H1 (cell line): Measurements from ENCODE around the gene CPA2. TPM values are rescaled to one million over a fixed set of nuclear protein-coding genes. Genes with fewer than 3 reads are reported as not detected.

ENCODE experiments used
- CTCF ChIA-PET: fragments of 300-600 bp; sonication (Branson Sonifier 250); formaldehyde crosslinking; loops from one replicate; lab custom pipeline; 2021; ENCODE audit not compliant: partially characterized antibody; lab: Charles Lee
- POLR2A ChIA-PET: fragments of 300-600 bp; sonication (Branson Sonifier 250); formaldehyde crosslinking; loops from one replicate; lab custom pipeline; 2021; ENCODE audit warnings: inconsistent platforms; ENCODE audit not compliant: partially characterized antibody; lab: Charles Lee
- DNase-seq, 2 experiments: peaks; one replicate each; pipeline versions ENCODE4 v3.0.0 to v3.0.0-alpha.2; 2010 to 2022; ENCODE audit warnings: low spot score in 2 of 2, low read depth in 1 of 2, mixed read lengths in 1 of 2
- FAIRE-seq: peaks from 2 replicates; lab custom pipeline; 2011; peaks lifted over from hg19 to GRCh38; lab: Jason Lieb, UNC
- H2AFZ ChIP-seq: 2 replicates; pipeline ENCODE4 v1.8.1; 2012; ENCODE audit warnings: low read length, inconsistent platforms
- H2AK5ac ChIP-seq: 2 replicates; pipeline ENCODE4 v1.6.1; 2013; ENCODE audit warnings: low read depth, low read length
- H2BK120ac ChIP-seq: replicated peaks from 2 replicates; pipeline ENCODE3; 2013; ENCODE audit warnings: low read depth, low read length, inconsistent platforms
- H2BK12ac ChIP-seq: 2 replicates; pipeline ENCODE4 v1.6.1; 2013; ENCODE audit warnings: low read depth, low read length
- H2BK15ac ChIP-seq: 2 replicates; pipeline ENCODE4 v1.6.1; 2013; ENCODE audit warnings: low read length
- H2BK20ac ChIP-seq: 2 replicates; pipeline ENCODE4 v1.6.1; 2013; ENCODE audit warnings: low read length
- H2BK5ac ChIP-seq: 2 replicates; pipeline ENCODE4 v1.6.1; 2013; ENCODE audit warnings: low read depth, low read length
- H3K14ac ChIP-seq: 2 replicates; pipeline ENCODE4 v1.6.1; 2013; ENCODE audit warnings: inconsistent platforms; ENCODE audit not compliant: insufficient read length
- H3K18ac ChIP-seq: 2 replicates; pipeline ENCODE4 v1.6.1; 2013; ENCODE audit warnings: low read length; ENCODE audit errors: extremely low read depth
- H3K23ac ChIP-seq: 2 replicates; pipeline ENCODE4 v1.6.1; 2013; ENCODE audit warnings: inconsistent platforms; ENCODE audit not compliant: insufficient read length
- H3K23me2 ChIP-seq: 2 replicates; pipeline ENCODE4 v1.6.1; 2013; ENCODE audit warnings: low read depth, low read length
- H3K27ac ChIP-seq: 2 replicates; pipeline ENCODE4 v1.6.1; 2011; ENCODE audit warnings: low read depth, low read length, inconsistent platforms
- H3K27me3 ChIP-seq, 4 experiments: replicated peaks in 1 of 4; 1 replicate in 1 of 4; 2 replicates in 3 of 4; pipeline versions ENCODE4 v1.6.1 to v1.8.1; 2011 to 2013; ENCODE audit warnings: low read length in 3 of 4, mild to moderate bottlenecking in 3 of 4, inconsistent platforms in 2 of 4, mixed read lengths in 2 of 4, moderate library complexity in 1 of 4; ENCODE audit not compliant: control insufficient read depth in 3 of 4, insufficient read depth in 3 of 4; ENCODE audit errors: extremely low read depth in 1 of 4
- H3K36me3 ChIP-seq, 4 experiments: 2 replicates each; pipeline versions ENCODE4 v1.6.1 to v1.8.1; 2011 to 2013; ENCODE audit warnings: mild to moderate bottlenecking in 4 of 4, low read length in 3 of 4, moderate library complexity in 2 of 4, control low read depth in 1 of 4, inconsistent platforms in 1 of 4; ENCODE audit not compliant: insufficient read depth in 4 of 4, control insufficient read depth in 2 of 4
- H3K4ac ChIP-seq: replicated peaks from 2 replicates; pipeline ENCODE3; 2013; ENCODE audit warnings: low read length, low read depth, mixed read lengths, inconsistent platforms; ENCODE audit not compliant: insufficient read length
- H3K4me1 ChIP-seq, 4 experiments: replicated peaks in 1 of 4; 1 replicate in 1 of 4; 2 replicates in 3 of 4; pipeline versions ENCODE4 v1.6.1 to v1.8.1; 2011 to 2013; ENCODE audit warnings: low read length in 3 of 4, inconsistent platforms in 2 of 4, mixed read lengths in 1 of 4; ENCODE audit not compliant: insufficient read depth in 4 of 4, control insufficient read depth in 3 of 4
- H3K4me2 ChIP-seq, 2 experiments: 2 replicates each; pipeline versions ENCODE4 v1.6.1 to v1.8.1; 2011 to 2013; ENCODE audit warnings: low read depth in 2 of 2, low read length in 2 of 2, control low read depth in 1 of 2, inconsistent platforms in 1 of 2, mild to moderate bottlenecking in 1 of 2; ENCODE audit not compliant: insufficient read depth in 1 of 2
- H3K4me3 ChIP-seq, 4 experiments: fragments of 200-600, 300-600 bp in 1 of 4; sonication (generic), shearing (Covaris generic), sonication (Bioruptor Twin) in 1 of 4; 2 replicates each; pipeline versions ENCODE4 v1.5.1 to v1.8.1; 2011 to 2016; ENCODE audit warnings: low read length in 4 of 4, low read depth in 3 of 4, control low read depth in 2 of 4, inconsistent platforms in 2 of 4, mild to moderate bottlenecking in 2 of 4, mixed read lengths in 1 of 4, moderate library complexity in 1 of 4; ENCODE audit not compliant: insufficient read depth in 2 of 4; ENCODE audit errors: extremely low read depth in 1 of 4
- H3K56ac ChIP-seq: replicated peaks from 2 replicates; pipeline ENCODE3; 2013; ENCODE audit warnings: low read depth, mild to moderate bottlenecking, mixed read lengths, low read length, inconsistent platforms; ENCODE audit not compliant: insufficient read length
- H3K79me1 ChIP-seq: 2 replicates; pipeline ENCODE4 v1.6.1; 2013; ENCODE audit warnings: low read depth, low read length, control low read depth
- H3K79me2 ChIP-seq, 2 experiments: 2 replicates each; pipeline versions ENCODE4 v1.6.1 to v1.8.1; 2012 to 2013; ENCODE audit warnings: low read length in 2 of 2, mild to moderate bottlenecking in 2 of 2, inconsistent platforms in 1 of 2; ENCODE audit not compliant: insufficient read depth in 2 of 2, control insufficient read depth in 1 of 2
- H3K9ac ChIP-seq, 4 experiments: replicated peaks in 1 of 4; 1 replicate in 1 of 4; 2 replicates in 3 of 4; pipeline versions ENCODE4 v1.6.1 to v1.8.1; 2011 to 2013; ENCODE audit warnings: low read depth in 3 of 4, low read length in 3 of 4, control low read depth in 2 of 4, mild to moderate bottlenecking in 2 of 4, moderate library complexity in 2 of 4, inconsistent platforms in 1 of 4; ENCODE audit errors: extremely low read depth in 1 of 4
- H3K9me3 ChIP-seq, 2 experiments: 2 replicates each; pipeline versions ENCODE4 v1.6.1 to v1.8.1; 2012 to 2013; ENCODE audit warnings: mild to moderate bottlenecking in 2 of 2, moderate library complexity in 2 of 2, control low read depth in 1 of 2, inconsistent platforms in 1 of 2, low read depth in 1 of 2, low read length in 1 of 2, mixed read lengths in 1 of 2; ENCODE audit not compliant: insufficient read depth in 2 of 2
- H4K20me1 ChIP-seq, 2 experiments: replicated peaks in 1 of 2; 2 replicates each; pipeline versions ENCODE3 to v1.8.1; 2011 to 2013; ENCODE audit warnings: inconsistent platforms in 2 of 2, low read length in 2 of 2, mild to moderate bottlenecking in 1 of 2; ENCODE audit not compliant: insufficient read depth in 2 of 2, control insufficient read depth in 1 of 2
- H4K5ac ChIP-seq: 2 replicates; pipeline ENCODE4 v1.6.1; 2013; ENCODE audit warnings: low read length, low read depth, mixed read lengths, inconsistent platforms; ENCODE audit not compliant: insufficient read length
- H4K8ac ChIP-seq: 2 replicates; pipeline ENCODE4 v1.8.0; 2013; ENCODE audit warnings: mild to moderate bottlenecking, moderate library complexity, low read length, inconsistent platforms; ENCODE audit not compliant: insufficient read depth; ENCODE audit errors: extremely low read depth
- H4K91ac ChIP-seq: replicated peaks from 2 replicates; pipeline ENCODE3; 2013; ENCODE audit warnings: low read length, mixed read lengths, inconsistent platforms; ENCODE audit not compliant: insufficient read length
- CTBP2 ChIP-seq: IDR thresholded peaks from 2 replicates; pipeline ENCODE4 v1.7.0; 2011; ENCODE audit warnings: borderline replicate concordance, mild to moderate bottlenecking, moderate library complexity, mixed read lengths, low read length; ENCODE audit not compliant: insufficient read depth, insufficient read length
- KDM5A ChIP-seq: fragments of 200-600 bp; IDR thresholded peaks from 2 replicates; pipeline ENCODE4 v1.7.1; 2012; ENCODE audit warnings: mild to moderate bottlenecking, low read length, inconsistent platforms, mixed read lengths
- NANOG ChIP-seq: IDR thresholded peaks from 2 replicates; pipeline ENCODE4 v1.6.1; 2011; ENCODE audit warnings: low read length, low read depth, mild to moderate bottlenecking, inconsistent platforms; ENCODE audit not compliant: insufficient read depth, poor library complexity, severe bottlenecking
- SIX5 ChIP-seq: IDR thresholded peaks from 2 replicates; pipeline ENCODE4 v1.6.1; 2011; ENCODE audit warnings: mild to moderate bottlenecking, low read depth, low read length
- SP4 ChIP-seq: IDR thresholded peaks from 2 replicates; pipeline ENCODE4 v1.6.1; 2012; ENCODE audit warnings: low read length, inconsistent platforms
- YY1 ChIP-seq: IDR thresholded peaks from 2 replicates; pipeline ENCODE4 v1.6.1; 2011; ENCODE audit warnings: low read depth, mild to moderate bottlenecking, low read length
- WGBS, 2 experiments: shearing (Covaris generic) in 1 of 2; methylation state at CpG; one replicate each; pipeline versions ENCODE4 v1.1.6 to v1.1.7; 2013 to 2015; ENCODE audit warnings: low lambda C conversion rate in 2 of 2, mixed read lengths in 2 of 2, inconsistent platforms in 1 of 2, low coverage in 1 of 2, missing lambda C conversion rate in 1 of 2; ENCODE audit not compliant: insufficient replicate concordance in 2 of 2, insufficient coverage in 1 of 2, insufficient read length in 1 of 2; ENCODE audit errors: extremely low coverage in 1 of 2, missing lambda C conversion rate in 1 of 2; 5-methylcytosine and 5-hydroxymethylcytosine counted together
- polyA plus RNA-seq, 7 experiments: library from polyadenylated mRNA; depleted of rRNA in 3 of 7; stranded (reverse) in 5 of 7; unstranded in 2 of 7; fragments of >200 nt in 5 of 7; fragments of 200-250 nt in 2 of 7; gene quantifications; 1 replicate in 5 of 7; 2 replicates in 1 of 7; 4 replicates in 1 of 7; pipeline versions ENCODE4 v1.2.1 to v1.2.3, GENCODE V29; 2011 to 2013; ENCODE audit warnings: missing spikeins in 2 of 7, mixed read lengths in 2 of 7
- total RNA-seq: library from RNA; stranded (reverse); fragmentation: NEBNext Ultra II Directional; extraction: Animal tissue kit (Norgen Biotek cat#: 25700); gene quantifications from 2 replicates; pipeline ENCODE4 v1.2.1, GENCODE V29; 2021
- TF ChIP-seq, protein P1 (sequence below): IDR thresholded peaks from 2 replicates; pipeline ENCODE4 v1.6.1; 2011; ENCODE audit warnings: low read depth, mild to moderate bottlenecking, low read length; ENCODE audit not compliant: insufficient read depth

The CPA2 gene
- total and polyA plus RNA-seq, 2 of the 8 experiments (the other 6 are each of a cell fraction or from before 2014, with no cell fraction given) = 0.21 TPM; not detected in 1

GRCh38 chr7:130329681-130330080, 63.0 kb downstream of the CPA2 start:
- no peak overlapping the region for H3K14ac ChIP-seq
- WGBS, 2 experiments = 90% methylated on average over 3 of the region's 3 CpGs; no CpG with 5 or more reads in 1 of the 2 experiments
- H2AK5ac ChIP-seq = no peak overlapping the region
- no peak overlapping the region for H2AFZ ChIP-seq
- no peak overlapping the region for H3K4me2 ChIP-seq
- H3K56ac ChIP-seq = no peak overlapping the region
- H3K9ac ChIP-seq = no peak overlapping the region
- no peak for FAIRE-seq
- H3K79me1 ChIP-seq = no peaks in the 10 kb centered on the region
- no peaks in the 10 kb centered on the region for H3K9me3 ChIP-seq
- H3K4me1 ChIP-seq = peaks cover 0 to 2% (median 0%) of the 10 kb centered on the region in 4 experiments; a peak in 1 of 7 replicates
- no peaks in the 10 kb centered on the region for H3K36me3 ChIP-seq
- no peak overlapping the region for H3K18ac ChIP-seq
- DNase-seq = no peak
- H4K5ac ChIP-seq = no peak overlapping the region
- H2BK20ac ChIP-seq = no peak overlapping the region
- no peak overlapping the region for H3K4me3 ChIP-seq
- H2BK5ac ChIP-seq = no peak overlapping the region
- POLR2A ChIA-PET = no interaction called here
- no peak overlapping the region for H2BK12ac ChIP-seq
- H2BK120ac ChIP-seq = no peak overlapping the region
- TF ChIP-seq KDM5A = no peak
- no peak for TF ChIP-seq SIX5
- TF ChIP-seq, protein P1, sequence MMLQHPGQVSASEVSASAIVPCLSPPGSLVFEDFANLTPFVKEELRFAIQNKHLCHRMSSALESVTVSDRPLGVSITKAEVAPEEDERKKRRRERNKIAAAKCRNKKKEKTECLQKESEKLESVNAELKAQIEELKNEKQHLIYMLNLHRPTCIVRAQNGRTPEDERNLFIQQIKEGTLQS = no peak
- TF ChIP-seq YY1 = no peak
- TF ChIP-seq SP4 = no peak
- no peak for TF ChIP-seq NANOG
- TF ChIP-seq CTBP2 = no peak
- H3K4ac ChIP-seq = no peak overlapping the region
- H2BK15ac ChIP-seq = no peak overlapping the region
- H4K20me1 ChIP-seq = no peaks in the 10 kb centered on the region
- no peak overlapping the region for H4K8ac ChIP-seq
- H4K91ac ChIP-seq = no peak overlapping the region
- H3K27ac ChIP-seq = no peak overlapping the region
- H3K23ac ChIP-seq = no peak overlapping the region
- H3K27me3 ChIP-seq = no peaks in the 10 kb centered on the region
- H3K79me2 ChIP-seq = no peaks in the 10 kb centered on the region
- H3K23me2 ChIP-seq = no peaks in the 10 kb centered on the region
- CTCF ChIA-PET = interaction anchor here (0.7 to 1.2 kb wide), 3 partner anchors 10 to 52 kb away, joined by 3 to 4 read pairs (median 3); partner anchors contain the start of gene CPA4
